Astrocyte of the cerebellum (primary cell): Measurements from ENCODE around the gene CDKN1C.

Source experiments
- DNase-seq: peaks from one replicate; pipeline ENCODE4 v3.0.0-alpha.2; 2011; ENCODE audit warnings: low read depth
- H3K4me3 ChIP-seq: 2 replicates; pipeline ENCODE4 v1.5.1; 2011; ENCODE audit warnings: mild to moderate bottlenecking, low read depth, low read length, moderate library complexity
- CTCF ChIP-seq: IDR thresholded peaks from 2 replicates; pipeline ENCODE4 v1.5.1; 2012; ENCODE audit warnings: low read length, low read depth, moderate library complexity, mild to moderate bottlenecking; ENCODE audit errors: missing control alignments
- in situ Hi-C: cut with HindIII; loops from 2 replicates; pipeline ENCODE4 v1.10.0; 2017; ENCODE audit warnings: low sequenced_read_pairs

Gene CDKN1C

GRCh38 chr11:2863276-2863618 lies 22.3 kb downstream of the CDKN1C start:
- in situ Hi-C loops: loop anchor here (25.0 kb wide), 1 partner anchor 201 kb away; no protein-coding TSS in a partner anchor
- H3K4me3 ChIP-seq: no peak overlapping the region
- TF ChIP-seq CTCF: no peak
- DNase-seq: no peak

GRCh38 chr11:2862395-2863275 lies 22.9 kb downstream of the CDKN1C start:
- no peak overlapping the region for H3K4me3 ChIP-seq
- in situ Hi-C loops: loop anchor here (25.0 kb wide), 1 partner anchor 200 kb away; no protein-coding TSS in a partner anchor
- no peak for DNase-seq
- TF ChIP-seq CTCF: no peak

- DNase-seq: no peak
- no peak overlapping the region for H3K4me3 ChIP-seq
- no peak for TF ChIP-seq CTCF
- in situ Hi-C loops: loop anchor here (25.0 kb wide), 1 partner anchor 198 kb away; no protein-coding TSS in a partner anchor
These were observed 24.9 kb downstream of the CDKN1C start for GRCh38 chr11:2860636-2861035.

GRCh38 chr11:2859699-2860037 lies 25.9 kb downstream of the CDKN1C start:
- in situ Hi-C loops: loop anchor here (25.0 kb wide), 1 partner anchor 197 kb away; no protein-coding TSS in a partner anchor
- TF ChIP-seq CTCF: no peak
- no peak for DNase-seq
- no peak overlapping the region for H3K4me3 ChIP-seq

- H3K4me3 ChIP-seq: no peak overlapping the region
- no peak for TF ChIP-seq CTCF
- no peak for DNase-seq
- in situ Hi-C loops: loop anchor here (25.0 kb wide), 1 partner anchor 197 kb away; no protein-coding TSS in a partner anchor
These were observed 26.4 kb downstream of the CDKN1C start for GRCh38 chr11:2858995-2859698.

GRCh38 chr11:2857918-2858317 lies 27.7 kb downstream of the CDKN1C start:
- no peak for DNase-seq
- no peak overlapping the region for H3K4me3 ChIP-seq
- in situ Hi-C loops: loop anchor here (25.0 kb wide), 1 partner anchor 196 kb away; no protein-coding TSS in a partner anchor
- TF ChIP-seq CTCF: no peak
